ENCODE data around the gene ARHGAP1. TPM values are rescaled to one million over a fixed set of nuclear protein-coding genes. Genes with fewer than 3 reads are reported as not detected.
A peak's percentile ranks its signal among the peaks of the same experiment; 100 is the strongest.
"Not testable (repeated sequence)": the region's sequence is repeated elsewhere in the genome, so short reads cannot be mapped to it uniquely, and the experiment has no call there.

The ARHGAP1 gene
- total RNA-seq, 1 donor from 2014 or later = 58.0 TPM

DNA sequence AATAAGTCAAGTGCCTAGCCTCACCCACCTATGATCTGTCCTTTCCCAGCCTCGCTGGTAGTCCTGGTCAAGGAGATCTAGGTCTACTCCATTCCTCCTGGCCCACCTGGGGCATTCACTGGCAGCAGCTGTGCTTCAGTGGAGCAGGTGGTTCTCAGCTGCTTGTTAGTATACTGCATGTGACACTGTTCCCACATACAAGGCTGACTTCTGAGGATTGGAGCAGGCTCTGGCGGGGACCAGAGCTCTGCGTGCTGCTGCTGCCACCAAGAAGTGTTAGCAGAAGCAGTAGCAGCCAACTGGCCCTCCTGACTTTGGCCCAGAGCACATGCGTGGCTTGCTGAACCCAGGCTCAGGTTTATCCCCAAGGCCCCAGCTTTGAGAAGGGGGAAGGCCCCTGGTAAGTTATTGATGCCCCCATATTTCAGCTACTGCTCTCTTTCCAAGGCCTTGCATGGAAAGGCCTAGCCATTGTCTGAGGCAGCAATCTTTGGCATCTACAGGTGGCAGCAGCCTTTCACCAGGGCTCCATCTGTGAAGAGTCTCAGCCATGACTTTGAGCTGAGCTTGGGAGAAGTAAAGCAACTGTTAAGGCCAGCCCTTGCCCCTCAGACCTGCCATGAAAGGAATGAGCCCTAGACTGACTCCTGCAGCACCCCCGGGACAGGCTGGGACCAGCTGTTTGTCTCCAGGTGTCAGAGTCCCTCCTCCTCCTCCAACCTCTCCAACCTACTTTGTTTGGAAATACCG, 26.5 kb downstream of the ARHGAP1 start:
- ChIA-PET POLR2A (interaction anchor here (0.7 to 1.0 kb wide), 2 partner anchors 26 to 27 kb away, joined by 3 read pairs; partner anchors contain the start of genes ARHGAP1 and ZNF408), CTCF (no interaction called here)
- Mint-ChIP-seq H3K27me3 (no peaks in the 10 kb centered on the region), H3K36me3 (ENCODE audit: low read depth) (peaks cover 66% of the 10 kb centered on the region), H3K4me3 (no peak overlapping the region), H3K9me3 (no peaks in the 10 kb centered on the region), H3K4me1 (peaks cover 33% of the 10 kb centered on the region), H3K27ac (peak overlapping the region; percentile 79)
- TF ChIP-seq, protein P1, sequence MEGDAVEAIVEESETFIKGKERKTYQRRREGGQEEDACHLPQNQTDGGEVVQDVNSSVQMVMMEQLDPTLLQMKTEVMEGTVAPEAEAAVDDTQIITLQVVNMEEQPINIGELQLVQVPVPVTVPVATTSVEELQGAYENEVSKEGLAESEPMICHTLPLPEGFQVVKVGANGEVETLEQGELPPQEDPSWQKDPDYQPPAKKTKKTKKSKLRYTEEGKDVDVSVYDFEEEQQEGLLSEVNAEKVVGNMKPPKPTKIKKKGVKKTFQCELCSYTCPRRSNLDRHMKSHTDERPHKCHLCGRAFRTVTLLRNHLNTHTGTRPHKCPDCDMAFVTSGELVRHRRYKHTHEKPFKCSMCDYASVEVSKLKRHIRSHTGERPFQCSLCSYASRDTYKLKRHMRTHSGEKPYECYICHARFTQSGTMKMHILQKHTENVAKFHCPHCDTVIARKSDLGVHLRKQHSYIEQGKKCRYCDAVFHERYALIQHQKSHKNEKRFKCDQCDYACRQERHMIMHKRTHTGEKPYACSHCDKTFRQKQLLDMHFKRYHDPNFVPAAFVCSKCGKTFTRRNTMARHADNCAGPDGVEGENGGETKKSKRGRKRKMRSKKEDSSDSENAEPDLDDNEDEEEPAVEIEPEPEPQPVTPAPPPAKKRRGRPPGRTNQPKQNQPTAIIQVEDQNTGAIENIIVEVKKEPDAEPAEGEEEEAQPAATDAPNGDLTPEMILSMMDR (IDR thresholded peaks at IDR 0.05) = no peak
- DNase-seq (no peak), ATAC-seq (ENCODE audit: low read depth) (no peak)
- intact Hi-C loops (cut with micrococcal nuclease) = no loop called here

DNA sequence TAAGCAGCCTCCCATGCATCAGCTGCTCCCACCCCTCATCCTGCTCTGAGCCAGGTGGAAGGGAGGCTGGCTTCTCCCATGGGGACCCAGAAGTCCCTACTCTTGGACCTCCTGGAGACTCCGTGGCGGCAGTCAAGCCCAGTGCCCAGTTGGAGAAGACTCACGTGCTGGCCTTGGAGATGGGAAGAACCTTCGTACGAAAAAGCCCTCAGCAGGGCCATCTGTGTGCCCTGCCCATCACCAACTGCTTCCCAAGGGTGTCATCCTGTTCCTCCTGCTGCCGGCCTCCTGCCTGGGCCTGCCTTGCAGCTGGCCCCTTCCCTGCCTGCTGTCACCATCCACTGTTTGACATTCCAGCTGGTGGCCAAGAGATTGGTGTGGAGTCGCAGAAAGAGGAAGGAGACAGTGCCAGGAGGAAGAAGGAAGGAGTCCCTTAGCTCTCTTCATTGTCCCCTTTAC, 28.0 kb downstream of the ARHGAP1 start:
- Mint-ChIP-seq H3K36me3 (ENCODE audit: low read depth) (peaks cover 68% of the 10 kb centered on the region), H3K27me3 (no peaks in the 10 kb centered on the region), H3K27ac (no peak overlapping the region), H3K4me3 (no peak overlapping the region), H3K4me1 (peaks cover 32% of the 10 kb centered on the region), H3K9me3 (no peaks in the 10 kb centered on the region)
- intact Hi-C loops (cut with micrococcal nuclease) = no loop called here
- ChIA-PET POLR2A (no interaction called here), CTCF (no interaction called here)
- ATAC-seq (ENCODE audit: low read depth) (no peak), DNase-seq (no peak)
- TF ChIP-seq, protein P1 (IDR thresholded peaks at IDR 0.05) = no peak

DNA sequence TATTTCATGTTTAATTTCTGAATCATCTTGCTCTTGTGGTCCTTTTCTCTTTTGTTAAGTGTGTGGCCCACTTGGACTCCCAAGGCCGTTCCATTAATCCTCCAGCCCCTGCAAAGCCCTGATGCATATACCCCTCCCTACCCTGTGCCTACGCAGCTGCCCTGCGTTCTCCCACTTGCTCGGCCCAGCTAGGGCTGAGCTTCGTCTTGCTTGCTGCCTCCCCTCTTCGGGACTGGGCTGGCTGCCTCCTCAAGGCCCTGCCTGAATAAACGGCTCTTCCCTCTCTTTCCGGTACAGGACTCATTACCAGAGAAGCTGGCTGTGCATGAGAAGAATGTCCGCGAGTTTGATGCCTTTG, 28.5 kb downstream of the ARHGAP1 start:
- Mint-ChIP-seq H3K27me3 (no peaks in the 10 kb centered on the region), H3K4me3 (no peak overlapping the region), H3K9me3 (no peaks in the 10 kb centered on the region), H3K27ac (no peak overlapping the region), H3K36me3 (ENCODE audit: low read depth) (peaks cover 68% of the 10 kb centered on the region), H3K4me1 (peaks cover 27% of the 10 kb centered on the region)
- DNase-seq = no peak
- TF ChIP-seq, protein P1 (IDR thresholded peaks at IDR 0.05) = no peak
- CTCF ChIA-PET = no interaction called here
- POLR2A ChIA-PET = no interaction called here
- intact Hi-C loops (cut with micrococcal nuclease) = no loop called here
- ATAC-seq (ENCODE audit: low read depth) = no peak

DNA sequence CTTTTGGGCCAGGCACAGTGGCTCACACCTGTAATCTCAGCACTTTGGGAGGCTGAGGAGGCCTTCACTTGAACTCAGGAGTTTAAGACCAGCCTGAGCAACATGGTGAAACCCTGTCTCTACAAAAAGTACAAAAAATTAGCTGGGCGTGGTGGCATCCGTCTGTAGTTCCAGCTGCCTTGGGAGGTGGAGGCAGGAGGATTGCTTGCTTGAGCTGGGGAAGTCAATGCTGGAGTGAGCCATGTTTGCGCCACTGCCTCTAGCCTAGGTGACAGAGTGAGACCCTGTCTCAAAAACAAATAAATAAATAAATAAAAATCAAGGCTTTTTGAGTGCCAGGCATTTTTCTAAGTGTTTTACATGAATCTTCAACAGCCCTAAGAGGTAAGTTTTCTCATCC, 29.9 kb downstream of the ARHGAP1 start:
- POLR2A ChIA-PET; H3K4me3 Mint-ChIP-seq; H3K9me3 Mint-ChIP-seq; DNase-seq; H3K27me3 Mint-ChIP-seq; intact Hi-C loops (cut with micrococcal nuclease); CTCF ChIA-PET; H3K27ac Mint-ChIP-seq; ATAC-seq (ENCODE audit: low read depth): not testable (repeated sequence)
- H3K36me3 Mint-ChIP-seq (ENCODE audit: low read depth) = peaks cover 75% of the 10 kb centered on the region
- peaks cover 15% of the 10 kb centered on the region for H3K4me1 Mint-ChIP-seq

DNA sequence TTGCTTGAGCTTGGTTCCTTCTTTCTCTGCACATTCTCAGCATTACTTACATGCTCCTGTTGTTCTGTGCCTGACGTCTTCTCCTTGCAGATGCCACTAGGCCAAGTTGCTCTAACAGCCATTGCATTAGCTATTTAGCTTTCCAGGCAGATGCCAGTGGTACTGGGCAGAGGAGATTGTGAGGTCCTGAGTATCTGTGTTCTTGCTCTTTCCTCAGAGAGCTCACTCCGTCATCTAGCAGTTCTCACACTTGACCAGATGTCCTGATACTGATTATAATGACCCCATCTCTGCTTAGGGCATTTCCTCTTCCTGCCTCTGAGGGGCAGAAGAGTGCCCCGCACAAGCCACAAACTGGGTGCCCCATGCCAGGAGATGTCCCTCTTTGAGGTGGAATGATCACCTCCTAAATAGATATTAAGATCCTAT, 30.7 kb downstream of the ARHGAP1 start:
- intact Hi-C loops (cut with micrococcal nuclease) = no loop called here
- ChIA-PET CTCF (no interaction called here), POLR2A (no interaction called here)
- DNase-seq (no peak), ATAC-seq (ENCODE audit: low read depth) (no peak)
- no peaks in the 10 kb centered on the region for H3K9me3 Mint-ChIP-seq
- no peak overlapping the region for H3K27ac Mint-ChIP-seq
- peaks cover 83% of the 10 kb centered on the region for H3K36me3 Mint-ChIP-seq (ENCODE audit: low read depth)
- TF ChIP-seq, protein P1 (IDR thresholded peaks at IDR 0.05) = no peak
- no peaks in the 10 kb centered on the region for H3K27me3 Mint-ChIP-seq
- peaks cover 7% of the 10 kb centered on the region for H3K4me1 Mint-ChIP-seq
- H3K4me3 Mint-ChIP-seq = no peak overlapping the region
